Heart left ventricle (tissue), 16 donors: ENCODE measurements around the gene MRPS11. TPM values are rescaled to one million over a fixed set of nuclear protein-coding genes. Genes with fewer than 3 reads are reported as not detected.

Experiments
- ATAC-seq, 4 donors: fragments of 200-7000 bp; cut with Tn5 transposase; one replicate each; pipeline ENCODE4 v1.9.1; 2020 to 2022; ENCODE audit warnings: moderate library complexity in 4 of 4, mild to moderate bottlenecking in 3 of 4, moderate number of reproducible peaks in 1 of 4
- DNase-seq, 5 donors: peaks; one replicate each; pipeline ENCODE4 v3.0.0-alpha.2; 2020
- H3K27ac ChIP-seq, 12 donors: fragments of 200-600 bp; sonication (generic) in 4 of 12; one replicate each; pipeline versions ENCODE4 v1.5.0 to v1.8.0; 2016 to 2022; ENCODE audit warnings: mild to moderate bottlenecking in 2 of 12
- H3K27me3 ChIP-seq, 9 donors: fragments of 200-600 bp; sonication (generic) in 2 of 9; one replicate each; pipeline versions ENCODE4 v1.5.1 to v1.8.0; 2016 to 2022; ENCODE audit warnings: mild to moderate bottlenecking in 3 of 9
- H3K36me3 ChIP-seq, 9 donors: fragments of 200-600 bp; sonication (generic) in 2 of 9; one replicate each; pipeline versions ENCODE4 v1.5.0 to v1.8.0; 2018 to 2022; ENCODE audit warnings: mild to moderate bottlenecking in 2 of 9
- H3K4me1 ChIP-seq, 12 donors: fragments of 200-600 bp; sonication (generic) in 4 of 12; one replicate each; pipeline versions ENCODE4 v1.5.0 to v1.8.0; 2016 to 2022; ENCODE audit warnings: mild to moderate bottlenecking in 3 of 12
- H3K4me3 ChIP-seq, 12 donors: fragments of 200-600 bp; sonication (generic) in 4 of 12; one replicate each; pipeline versions ENCODE4 v1.5.0 to v1.8.0; 2017 to 2022; ENCODE audit warnings: mild to moderate bottlenecking in 9 of 12, moderate library complexity in 4 of 12
- H3K9me3 ChIP-seq, 12 donors: fragments of 200-600 bp; sonication (generic) in 4 of 12; one replicate each; pipeline versions ENCODE4 v1.5.0 to v1.8.0; 2016 to 2022; ENCODE audit warnings: mild to moderate bottlenecking in 1 of 12
- CTCF ChIP-seq, 12 donors: fragments of 200-600 bp; sonication (generic) in 4 of 12; IDR thresholded peaks; one replicate each; pipeline versions ENCODE4 v1.5.0 to v1.8.0; 2018 to 2022; ENCODE audit warnings: antibody characterized with exemption in 12 of 12, mild to moderate bottlenecking in 5 of 12
- POLR2A ChIP-seq, 2 donors: fragments of 450-650 bp; IDR thresholded peaks; one replicate each; pipeline ENCODE4 v1.6.1; 2017; ENCODE audit warnings: antibody characterized with exemption in 2 of 2, mild to moderate bottlenecking in 2 of 2, moderate library complexity in 2 of 2
- WGBS, 4 donors: extraction: QIAGEN DNeasy Blood & Tissue Kit in 2 of 4; methylation state at CpG; one replicate each; pipeline versions ENCODE4 v1.1.5 to v1.1.7; 2013 to 2018; 5-methylcytosine and 5-hydroxymethylcytosine counted together
- intact Hi-C, 10 donors: fragments of 100-400 bp; cut with DNase I; formaldehyde crosslinking; loops; one replicate each; pipeline versions ENCODE4 v1.11.1 to v1.14.2; 2022
- polyA plus RNA-seq, 2 donors: library from polyadenylated mRNA; stranded (reverse); fragments of 200-250 nt; gene quantifications; one replicate each; pipeline ENCODE4 v1.2.3, GENCODE V29; 2013
- total RNA-seq, 9 donors: library from RNA; depleted of rRNA in 2 of 9; stranded (reverse); fragments of >200 nt in 2 of 9; fragmentation: NEBNext Ultra II Directional in 3 of 9; extraction: Animal tissue kit (Norgen Biotek cat#: 25700) in 3 of 9; gene quantifications; one replicate each; pipeline versions ENCODE4 v1.1.0 to v1.2.4, GENCODE V29; 2016 to 2023
- donor health status: ischemic (EF 13 %, LVEDD 7.1; RV severe dilation, severe dysfunction).
- donor health status: healthy with polysubstance abuse.
- donor health status: DM: no; HTN: yes; CAD: no.
- donor health status: DM: no; HTN: no; CAD: no.
- donor health status: ischemic (EF 25% LVEDD 6.9; RV normal size, moderate dysfunction).
- donor health status: ischemic (EF 25% LVEDD 5.7; RV mildly dilated, moderate dysfunction).
- donor health status: healthy.
- donor health status: DM: yes; HTN: yes; CAD: no.
- donor health status: ischemic (EF 35%, LVEDD 5.7; RV mildly dilated, moderate dysfunction).
- donor health status: nonischemic (EF 11% LVEDD 7.7; RV severe dilation, severe dysfunction).
- donor health status: DM: yes; HTN: yes; CAD: no.
- donor health status: PGD.
- donor health status: ischemic (EF 29% LVEDD 5.4; RV normal size, mild dysfunction).
- donor health status: nonischemic (EF 23%, LVEDD 6.1; RV moderate dilation, normal function).

The MRPS11 gene
- total and polyA plus RNA-seq, 11 donors: 49.7 to 77.9 (median 65.5) TPM

GRCh38 chr15:88482263-88482662 is 14.8 kb downstream of the MRPS11 start:
- no peaks in the 10 kb centered on the region for H3K27me3 ChIP-seq
- ATAC-seq (no peak), DNase-seq (no peak)
- no peak overlapping the region for H3K4me3 ChIP-seq
- H3K36me3 ChIP-seq: peaks cover 0 to 28% (median 24%) of the 10 kb centered on the region in 9 donors
- peaks cover 0 to 6% (median 0%) of the 10 kb centered on the region in 12 donors for H3K4me1 ChIP-seq
- intact Hi-C loops: loop anchor here in 2 of 10 donors (10.0 kb wide), 2 partner anchors 343 to 353 kb away; no protein-coding TSS in a partner anchor
- no peak overlapping the region for H3K27ac ChIP-seq
- no peaks in the 10 kb centered on the region for H3K9me3 ChIP-seq
- no peak for TF ChIP-seq CTCF (IDR thresholded peaks at IDR 0.05)
- TF ChIP-seq POLR2A (IDR thresholded peaks at IDR 0.05): no peak
- WGBS, 4 donors: 48 to 58% (median 53%) methylated on average over 1 of the region's 1 CpG

- no peaks in the 10 kb centered on the region for H3K27me3 ChIP-seq
- intact Hi-C loops: loop anchor here in 2 of 10 donors (10.0 kb wide), 2 partner anchors 340 to 350 kb away; no protein-coding TSS in a partner anchor
- no peak overlapping the region for H3K4me3 ChIP-seq
- TF ChIP-seq POLR2A (IDR thresholded peaks at IDR 0.05) (no peak), CTCF (IDR thresholded peaks at IDR 0.05) (no peak)
- H3K36me3 ChIP-seq: peaks cover 0 to 6% (median 2%) of the 10 kb centered on the region in 9 donors
- ATAC-seq (peak in 2 of 4 donors; percentile 6 to 21), DNase-seq (no peak)
- H3K4me1 ChIP-seq: peaks cover 0 to 6% (median 0%) of the 10 kb centered on the region in 12 donors
- WGBS, 4 donors: 43 to 61% (median 52%) methylated on average over 9 to 10 of the region's 10 CpGs
- no peak overlapping the region for H3K27ac ChIP-seq
- no peaks in the 10 kb centered on the region for H3K9me3 ChIP-seq
Observed at GRCh38 chr15:88484682-88485331, 17.3 kb downstream of the MRPS11 start.

GRCh38 chr15:88487178-88487795 is 19.8 kb downstream of the MRPS11 start:
- H3K4me1 ChIP-seq: peaks cover 0 to 6% (median 0%) of the 10 kb centered on the region in 12 donors
- WGBS, 4 donors: 78 to 87% (median 83%) methylated on average over 2 of the region's 2 CpGs
- intact Hi-C loops: loop anchor here in 2 of 10 donors (10.0 kb wide), 2 partner anchors 338 to 348 kb away; no protein-coding TSS in a partner anchor
- H3K36me3 ChIP-seq: peaks cover 0 to 6% (median 0%) of the 10 kb centered on the region in 9 donors
- no peaks in the 10 kb centered on the region for H3K27me3 ChIP-seq
- TF ChIP-seq CTCF (IDR thresholded peaks at IDR 0.05): no peak
- TF ChIP-seq POLR2A (IDR thresholded peaks at IDR 0.05): no peak
- no peak for ATAC-seq
- no peak overlapping the region for H3K27ac ChIP-seq
- no peak overlapping the region for H3K4me3 ChIP-seq
- DNase-seq: no peak
- H3K9me3 ChIP-seq: no peaks in the 10 kb centered on the region
